ENCODE results near the gene NR2C2. TPM values are rescaled to one million over a fixed set of nuclear protein-coding genes. Genes with fewer than 3 reads are reported as not detected.

NR2C2 gene
- total and polyA plus RNA-seq, 2 of the 13 experiments (the other 11 are each of a cell fraction or from before 2014, with no cell fraction given): 7.8 to 11.8 TPM

GRCh38 chr3:14906355-14906971 is 40.9 kb upstream of the NR2C2 start:
- no peak for DNase-seq (ENCODE audit: low spot score)
- Histone ChIP-seq H3K4me1 (ENCODE audit: insufficient read depth, low read length) (peaks cover 3% of the 10 kb centered on the region), H3K36me3 (replicated peaks in 1 of 2; ENCODE audit: control insufficient read depth in 1 of 2, insufficient read depth in 2 of 2, low read length in 2 of 2) (no peaks in the 10 kb centered on the region), H3K9ac (ENCODE audit: insufficient read depth, low read depth, low read length) (no peak overlapping the region), H3K79me2 (ENCODE audit: insufficient read depth, low read length) (no peaks in the 10 kb centered on the region), H3K27ac (ENCODE audit: extremely low read length, insufficient read depth, low read length) (no peak overlapping the region), H3K27me3 (ENCODE audit: control insufficient read depth in 1 of 2, insufficient read depth in 2 of 2, low read length in 2 of 2) (peaks cover 0 to 4% of the 10 kb centered on the region in 2 experiments; a peak in 2 of 5 replicates), H3K4me3 (replicated peaks in 1 of 3; ENCODE audit: insufficient read depth in 1 of 3, low read depth in 2 of 3, low read length in 3 of 3) (no peak overlapping the region), H3K9me3 (ENCODE audit: low read length) (peaks cover 9% of the 10 kb centered on the region; the same call in 1 of the 2 replicates), H3K4me2 (ENCODE audit: low read depth, low read length) (no peak overlapping the region), H4K20me1 (ENCODE audit: insufficient read depth, low read length) (no peaks in the 10 kb centered on the region), H2AFZ (ENCODE audit: low read length) (no peak overlapping the region)
- ATAC-seq: no peak
- CTCF ChIA-PET (ENCODE audit: low intra/inter-chr PET ratio, low total read pairs): no interaction called here
- 27% methylated on average over 9 of the region's 11 CpGs for WGBS (ENCODE audit: low lambda C conversion rate)
- no peak for FAIRE-seq
- POLR2A ChIA-PET: no interaction called here
- BruUV-seq (replicated peaks): no TSS peak
- intact Hi-C loops (cut with micrococcal nuclease; ENCODE audit: unreplicated experiment) (no loop called here), in situ Hi-C loops (cut with HindIII; ENCODE audit: extremely low pct_ligation_motif_present, low pct_unique_long_range_greater_than_20kb) (no loop called here)
- no peak for TF ChIP-seq KDM3A (CRISPR knock-in tag; IDR thresholded peaks at IDR 0.05; ENCODE audit: low read depth)
- no peak for TF ChIP-seq ZNF589 (CRISPR knock-in tag; conservative IDR thresholded peaks at IDR 0.05)
- TF ChIP-seq DRAP1 (CRISPR knock-in tag; IDR thresholded peaks at IDR 0.05): no peak
- TF ChIP-seq MAZ (IDR thresholded peaks at IDR 0.05; ENCODE audit: borderline replicate concordance, low read depth, low read length): no peak
- TF ChIP-seq MAZ (CRISPR knock-in tag; IDR thresholded peaks at IDR 0.05; ENCODE audit: low read depth): no peak
- no peak for TF ChIP-seq SMAD1 (CRISPR knock-in tag; IDR thresholded peaks at IDR 0.05; ENCODE audit: borderline replicate concordance, low read depth)
- TF ChIP-seq ZNF784 (CRISPR knock-in tag; IDR thresholded peaks at IDR 0.05; ENCODE audit: borderline replicate concordance): no peak
- no peak for TF ChIP-seq ZNF773 (CRISPR knock-in tag; IDR thresholded peaks at IDR 0.05; ENCODE audit: borderline replicate concordance)
- TF ChIP-seq NFKBIZ (CRISPR knock-in tag; IDR thresholded peaks at IDR 0.05): no peak
- TF ChIP-seq TAF15 (IDR thresholded peaks at IDR 0.05; ENCODE audit: low read depth, low read length, poor library complexity, severe bottlenecking): no peak
- no peak for TF ChIP-seq ZXDC (CRISPR knock-in tag; IDR thresholded peaks at IDR 0.05)
- no peak for TF ChIP-seq ZBTB10 (CRISPR knock-in tag; IDR thresholded peaks at IDR 0.05; ENCODE audit: borderline replicate concordance)
- TF ChIP-seq ELF4 (CRISPR knock-in tag; IDR thresholded peaks at IDR 0.05; ENCODE audit: borderline replicate concordance): no peak
- TF ChIP-seq ZBTB49 (CRISPR knock-in tag; IDR thresholded peaks at IDR 0.05; ENCODE audit: borderline replicate concordance): no peak
- TF ChIP-seq MXI1 (IDR thresholded peaks at IDR 0.05; ENCODE audit: borderline replicate concordance, low read depth, low read length): no peak
